Neuronal stem cell (in vitro differentiated cells): Measurements from ENCODE around the gene USP20.

ENCODE experiments used
- DNase-seq: peaks from one replicate; pipeline ENCODE4 v3.0.0-alpha.2; 2013; ENCODE audit warnings: low spot score
- H2AFZ ChIP-seq: one replicate; pipeline ENCODE4 v1.6.1; 2013; ENCODE audit warnings: mild to moderate bottlenecking, low read length, inconsistent platforms
- H2AK5ac ChIP-seq: 2 replicates; pipeline ENCODE4 v1.6.1; 2013; ENCODE audit warnings: low read depth, mild to moderate bottlenecking, inconsistent platforms, low read length, moderate library complexity, mixed read lengths
- H2BK120ac ChIP-seq: 2 replicates; pipeline ENCODE4 v1.6.1; 2013; ENCODE audit warnings: low read depth, mild to moderate bottlenecking, inconsistent platforms, low read length, moderate library complexity, mixed read lengths
- H2BK12ac ChIP-seq: one replicate; pipeline ENCODE4 v1.6.1; 2013; ENCODE audit warnings: low read length, inconsistent platforms
- H2BK15ac ChIP-seq: 2 replicates; pipeline ENCODE4 v1.6.1; 2013; ENCODE audit warnings: mild to moderate bottlenecking, low read length, inconsistent platforms, mixed read lengths
- H2BK5ac ChIP-seq: one replicate; pipeline ENCODE4 v1.6.1; 2013; ENCODE audit warnings: inconsistent platforms, mild to moderate bottlenecking, low read length, moderate library complexity
- H3K14ac ChIP-seq: one replicate; pipeline ENCODE4 v1.6.1; 2013; ENCODE audit warnings: low read length, inconsistent platforms
- H3K18ac ChIP-seq: 2 replicates; pipeline ENCODE4 v1.6.1; 2013; ENCODE audit warnings: low read length, inconsistent platforms
- H3K23ac ChIP-seq: 2 replicates; pipeline ENCODE4 v1.6.1; 2013; ENCODE audit warnings: low read depth, mild to moderate bottlenecking, mixed read lengths, low read length, inconsistent platforms; ENCODE audit not compliant: poor library complexity
- H3K27ac ChIP-seq: replicated peaks from 3 replicates; pipeline ENCODE4 v1.5.1; 2013; ENCODE audit warnings: low read length, inconsistent platforms
- H3K27me3 ChIP-seq, 3 experiments: 2 replicates each; pipeline ENCODE4 v1.6.1; 2013; ENCODE audit warnings: low read length in 3 of 3, mild to moderate bottlenecking in 2 of 3, inconsistent platforms in 1 of 3, low read depth in 1 of 3, mixed read lengths in 1 of 3, moderate library complexity in 1 of 3; ENCODE audit not compliant: control insufficient read depth in 3 of 3, insufficient read depth in 3 of 3
- H3K36me3 ChIP-seq, 2 donors: replicated peaks in 1 of 2; 2 replicates each; pipeline ENCODE4 v1.6.1; 2013; ENCODE audit warnings: low read length in 2 of 2; ENCODE audit not compliant: control insufficient read depth in 2 of 2, insufficient read depth in 2 of 2
- H3K4ac ChIP-seq: 2 replicates; pipeline ENCODE4 v1.6.1; 2013; ENCODE audit warnings: inconsistent platforms, mild to moderate bottlenecking, low read length, moderate library complexity
- H3K4me1 ChIP-seq, 2 donors: 1 replicate in 1 of 2; 2 replicates in 1 of 2; pipeline ENCODE4 v1.6.1; 2013; ENCODE audit warnings: low read length in 2 of 2, low read depth in 1 of 2; ENCODE audit not compliant: control insufficient read depth in 2 of 2, insufficient read depth in 1 of 2
- H3K4me2 ChIP-seq: one replicate; pipeline ENCODE4 v1.6.1; 2013; ENCODE audit warnings: mild to moderate bottlenecking, low read length, inconsistent platforms; ENCODE audit not compliant: insufficient read depth, poor library complexity, severe bottlenecking
- H3K4me3 ChIP-seq, 2 donors: 2 replicates each; pipeline ENCODE4 v1.5.1; 2013; ENCODE audit warnings: low read length in 2 of 2, mild to moderate bottlenecking in 2 of 2, inconsistent platforms in 1 of 2, moderate library complexity in 1 of 2
- H3K79me1 ChIP-seq: one replicate; pipeline ENCODE4 v1.6.1; 2013; ENCODE audit warnings: low read depth, mild to moderate bottlenecking, inconsistent platforms, low read length, moderate library complexity
- H3K9ac ChIP-seq: one replicate; pipeline ENCODE4 v1.6.1; 2013; ENCODE audit warnings: mild to moderate bottlenecking, low read depth, low read length, inconsistent platforms; ENCODE audit not compliant: poor library complexity
- H3K9me3 ChIP-seq, 2 donors: replicated peaks in 1 of 2; 2 replicates each; pipeline versions ENCODE3 to v1.6.1; 2013; ENCODE audit warnings: low read length in 2 of 2, mild to moderate bottlenecking in 2 of 2, inconsistent platforms in 1 of 2, low read depth in 1 of 2, mixed read lengths in 1 of 2, moderate library complexity in 1 of 2; ENCODE audit not compliant: control insufficient read depth in 2 of 2, insufficient read depth in 1 of 2
- H4K8ac ChIP-seq: one replicate; pipeline ENCODE4 v1.6.1; 2013; ENCODE audit warnings: low read depth, mild to moderate bottlenecking, inconsistent platforms, low read length, moderate library complexity
- H4K91ac ChIP-seq: one replicate; pipeline ENCODE4 v1.6.1; 2013; ENCODE audit warnings: low read length, low read depth, mild to moderate bottlenecking, inconsistent platforms; ENCODE audit not compliant: poor library complexity
- WGBS, 2 donors: extraction: QIAGEN DNeasy Blood & Tissue Kit; methylation state at CpG; one replicate each; pipeline ENCODE4 v1.1.7; 2013; ENCODE audit warnings: missing lambda C conversion rate in 2 of 2, mixed read lengths in 1 of 2; ENCODE audit not compliant: insufficient read length in 2 of 2, insufficient replicate concordance in 1 of 2; ENCODE audit errors: extremely low coverage in 2 of 2; 5-methylcytosine and 5-hydroxymethylcytosine counted together

The USP20 gene

DNA sequence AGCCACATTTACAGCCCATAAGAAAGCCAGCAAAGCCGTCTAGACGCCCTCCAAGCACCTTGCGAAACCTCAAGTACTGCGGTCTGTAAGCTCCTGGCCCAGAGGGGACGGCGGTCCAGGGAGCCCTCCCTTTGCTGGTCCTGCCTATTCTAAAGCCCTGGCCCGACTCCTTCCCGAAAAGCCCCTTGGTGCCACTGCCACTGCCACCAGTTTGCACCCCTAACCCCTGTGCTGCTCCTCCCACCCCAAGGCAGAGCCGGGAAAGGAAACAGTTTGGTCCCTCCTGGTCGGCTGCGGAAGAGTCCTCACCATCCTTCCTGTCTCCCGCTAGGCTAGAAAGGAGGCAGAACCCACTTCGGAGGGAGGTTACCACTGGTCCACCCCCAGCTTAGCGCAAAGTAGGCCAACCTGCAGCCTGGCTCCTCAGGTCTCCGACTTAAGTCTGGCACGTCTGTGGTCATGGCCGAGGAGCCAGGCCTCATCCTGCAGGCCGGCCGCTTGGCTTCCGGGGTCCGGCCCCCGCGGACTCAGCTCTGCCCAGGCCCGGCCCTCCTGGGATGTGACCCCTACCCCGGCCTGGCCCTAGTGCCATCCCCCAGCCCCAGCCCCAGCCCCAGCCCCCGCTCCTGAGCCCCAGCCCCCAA, 12.2 kb upstream of the USP20 start:
- peak overlapping the region; percentile 95 for H3K23ac ChIP-seq
- H3K9ac ChIP-seq, result peak overlapping the region; percentile 94
- no peak overlapping the region for H2BK12ac ChIP-seq
- H4K8ac ChIP-seq, result no peak overlapping the region
- H2BK15ac ChIP-seq, result no peak overlapping the region
- H2BK120ac ChIP-seq, result no peak overlapping the region
- peaks cover 5% of the 10 kb centered on the region for H3K79me1 ChIP-seq
- no peak for DNase-seq
- WGBS, 2 donors, result no CpG with 5 or more reads among the region's 26 CpGs
- peak overlapping the region; percentile 75 for H3K14ac ChIP-seq
- peak overlapping the region; percentile 97 to 100 for H3K4me3 ChIP-seq
- H3K27ac ChIP-seq, result no peak overlapping the region
- H3K27me3 ChIP-seq, result no peaks in the 10 kb centered on the region
- no peaks in the 10 kb centered on the region for H3K9me3 ChIP-seq
- H2AFZ ChIP-seq, result peak overlapping the region; percentile 64
- H3K18ac ChIP-seq, result no peak overlapping the region
- peaks cover 28 to 55% of the 10 kb centered on the region in 2 donors for H3K36me3 ChIP-seq
- peak overlapping the region; percentile 89 for H3K4me2 ChIP-seq
- no peak overlapping the region for H4K91ac ChIP-seq
- peaks cover 0 to 5% of the 10 kb centered on the region in 2 donors for H3K4me1 ChIP-seq
- no peak overlapping the region for H2AK5ac ChIP-seq
- H2BK5ac ChIP-seq, result no peak overlapping the region
- H3K4ac ChIP-seq, result peak overlapping the region; percentile 23

DNA sequence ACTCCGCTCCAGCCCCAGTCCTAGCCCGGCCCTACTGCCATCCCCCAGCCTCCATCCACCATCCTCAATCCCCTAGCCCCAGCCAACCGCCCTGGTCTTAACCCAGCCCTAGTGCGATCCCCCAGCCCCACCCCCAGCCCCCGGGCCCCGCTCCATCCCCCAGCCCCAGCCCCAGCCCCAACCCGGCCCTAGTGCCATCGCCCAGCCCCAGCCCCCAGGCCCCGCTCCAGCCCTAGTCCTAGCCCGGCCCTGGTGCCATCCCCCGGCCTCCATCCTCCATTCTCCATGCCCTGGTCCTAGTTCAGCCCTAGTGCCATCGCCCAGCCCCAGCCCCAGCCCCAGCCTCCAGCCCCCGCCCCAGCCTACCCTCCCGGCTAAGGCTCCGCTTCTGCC, 11.7 kb upstream of the USP20 start:
- no CpG with 5 or more reads among the region's 15 CpGs for WGBS, 2 donors
- DNase-seq, result no peak
- peak overlapping the region; percentile 18 for H3K4ac ChIP-seq

DNA sequence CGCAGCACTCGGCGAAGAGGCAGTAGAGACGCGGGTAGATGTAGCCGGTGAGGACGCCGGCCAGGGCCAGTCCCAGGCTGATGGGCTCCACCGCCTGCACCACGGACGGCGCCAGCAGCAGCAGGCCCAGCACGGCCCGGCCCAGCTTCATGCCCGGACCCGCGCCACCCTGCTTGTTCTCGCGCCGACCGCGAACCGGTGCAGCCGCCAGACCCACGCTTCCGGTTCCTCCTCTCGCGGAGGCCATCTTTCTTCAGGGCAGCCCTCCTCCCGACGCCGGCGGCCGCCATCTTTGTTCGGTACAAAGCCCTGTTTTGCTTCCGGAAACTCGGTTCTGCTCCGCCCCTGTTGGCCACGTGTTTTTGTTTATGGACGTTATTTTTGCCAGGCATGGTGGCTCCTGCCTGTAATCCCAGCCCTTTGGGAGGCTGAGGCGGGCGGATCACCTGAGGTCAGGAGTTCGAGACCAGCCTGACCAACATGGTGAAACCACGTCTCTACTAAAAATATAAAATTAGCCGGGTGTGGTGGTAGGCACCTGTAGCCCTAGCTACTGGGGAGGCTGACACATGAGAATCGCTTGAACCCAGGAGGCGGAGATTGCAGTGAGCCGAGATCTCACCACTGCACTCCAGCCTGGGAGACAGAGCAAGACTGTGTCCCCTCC, 11.2 kb upstream of the USP20 start, which contains the start of gene TOR1A:
TOR1A (minus strand) TSS at position 202 of the 667 bp plus-strand sequence; CDS start at position 151, 51 bp downstream.
- H2BK12ac ChIP-seq, result no peak within 1 kb of the TSS
- H3K4me3 ChIP-seq, result peak within 1 kb of the TSS; percentile 97 to 100
- H3K4me1 ChIP-seq, result peaks cover 0 to 5% of the 10 kb centered on the region in 2 donors
- peak within 1 kb of the TSS; percentile 54 for H3K27ac ChIP-seq
- peak within 1 kb of the TSS; percentile 98 for H4K8ac ChIP-seq
- peaks cover 3% of the 10 kb centered on the region for H3K79me1 ChIP-seq
- no peak within 1 kb of the TSS for H4K91ac ChIP-seq
- H2AFZ ChIP-seq, result peak within 1 kb of the TSS; percentile 97
- H3K14ac ChIP-seq, result peak within 1 kb of the TSS; percentile 75
- peak within 1 kb of the TSS; percentile 95 for H3K23ac ChIP-seq
- no peaks in the 10 kb centered on the region for H3K27me3 ChIP-seq
- H2BK5ac ChIP-seq, result peak within 1 kb of the TSS; percentile 97
- DNase-seq, result peak; percentile 89
- H3K9ac ChIP-seq, result peak within 1 kb of the TSS; percentile 100
- H3K36me3 ChIP-seq, result peaks cover 20 to 53% of the 10 kb centered on the region in 2 donors
- no peak within 1 kb of the TSS for H2BK120ac ChIP-seq
- peak within 1 kb of the TSS; percentile 89 for H3K4me2 ChIP-seq
- H3K9me3 ChIP-seq, result no peaks in the 10 kb centered on the region
- H3K18ac ChIP-seq, result peak within 1 kb of the TSS; percentile 100
- H3K4ac ChIP-seq, result peak within 1 kb of the TSS; percentile 23
- H2AK5ac ChIP-seq, result no peak within 1 kb of the TSS
- peak within 1 kb of the TSS; percentile 51 for H2BK15ac ChIP-seq
- no CpG with 5 or more reads among the region's 47 CpGs for WGBS, 2 donors

More for the DNA sequence above, 11.7 kb upstream of the USP20 start:
- Histone ChIP-seq H3K27ac (peak overlapping the region; percentile 54), H3K18ac (peak overlapping the region; percentile 100), H4K91ac (no peak overlapping the region), H3K27me3 (no peaks in the 10 kb centered on the region), H3K4me3 (peak overlapping the region; percentile 97 to 100), H2BK12ac (no peak overlapping the region), H2BK15ac (peak overlapping the region; percentile 51), H2BK120ac (no peak overlapping the region), H3K79me1 (peaks cover 5% of the 10 kb centered on the region), H3K4me2 (peak overlapping the region; percentile 39), H2AK5ac (no peak overlapping the region), H4K8ac (peak overlapping the region; percentile 98), H3K14ac (no peak overlapping the region), H3K9ac (peak overlapping the region; percentile 100), H3K9me3 (no peaks in the 10 kb centered on the region), H3K4me1 (peaks cover 0 to 5% of the 10 kb centered on the region in 2 donors), H3K23ac (peak overlapping the region; percentile 95), H2BK5ac (peak overlapping the region; percentile 97), H2AFZ (peak overlapping the region; percentile 97), H3K36me3 (peaks cover 26 to 53% of the 10 kb centered on the region in 2 donors)

DNA sequence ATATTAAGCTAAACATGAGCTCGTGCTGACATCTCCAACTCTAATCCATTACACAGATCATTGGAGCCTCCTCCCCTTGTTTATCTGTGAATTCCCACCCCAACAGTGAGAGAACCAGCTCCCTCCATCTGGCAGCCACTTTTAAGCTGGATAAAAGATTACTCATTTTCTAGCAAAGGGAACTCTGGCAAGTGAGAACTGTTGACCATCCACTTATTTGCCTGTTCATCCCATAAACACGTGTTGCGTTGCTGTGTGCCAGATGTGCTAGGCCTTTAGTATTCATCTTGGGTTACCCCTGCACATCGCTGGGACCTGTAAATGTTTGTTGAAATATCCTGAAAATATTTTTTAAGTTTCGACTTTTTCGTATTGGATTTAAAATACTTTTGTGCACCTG, 8.9 kb upstream of the USP20 start:
- Histone ChIP-seq H3K36me3 (peaks cover 19 to 62% of the 10 kb centered on the region in 2 donors), H3K27ac (no peak overlapping the region), H3K4me1 (peaks cover 0 to 5% of the 10 kb centered on the region in 2 donors), H2BK5ac (no peak overlapping the region), H3K9me3 (no peaks in the 10 kb centered on the region), H3K14ac (no peak overlapping the region), H3K79me1 (peaks cover 3% of the 10 kb centered on the region), H3K4me2 (no peak overlapping the region), H3K4me3 (no peak overlapping the region), H3K18ac (no peak overlapping the region), H2BK12ac (no peak overlapping the region), H3K27me3 (no peaks in the 10 kb centered on the region), H3K9ac (no peak overlapping the region), H3K4ac (no peak overlapping the region), H4K91ac (no peak overlapping the region), H2BK120ac (no peak overlapping the region), H2AK5ac (no peak overlapping the region), H3K23ac (no peak overlapping the region), H4K8ac (no peak overlapping the region), H2AFZ (no peak overlapping the region), H2BK15ac (no peak overlapping the region)
- DNase-seq, result no peak
- WGBS, 2 donors, result no CpG with 5 or more reads among the region's 6 CpGs
